Peyer's patch (tissue), 4 donors: ENCODE results near the gene CHMP6.

ENCODE experiments used
- CTCF ChIP-seq, 6 experiments: fragments of 450-650 bp in 4 of 6; fragments of 200-600 bp in 2 of 6; sonication (generic) in 1 of 6; IDR thresholded peaks; one replicate each; pipeline ENCODE4 v1.5.1; 2017 to 2019; ENCODE audit warnings: antibody characterized with exemption in 6 of 6, mild to moderate bottlenecking in 3 of 6, moderate library complexity in 1 of 6
- POLR2A ChIP-seq, 2 donors: fragments of 450-650 bp; IDR thresholded peaks; one replicate each; pipeline ENCODE4 v1.5.1; 2017; ENCODE audit warnings: antibody characterized with exemption in 2 of 2, mild to moderate bottlenecking in 2 of 2, moderate library complexity in 2 of 2

DNA sequence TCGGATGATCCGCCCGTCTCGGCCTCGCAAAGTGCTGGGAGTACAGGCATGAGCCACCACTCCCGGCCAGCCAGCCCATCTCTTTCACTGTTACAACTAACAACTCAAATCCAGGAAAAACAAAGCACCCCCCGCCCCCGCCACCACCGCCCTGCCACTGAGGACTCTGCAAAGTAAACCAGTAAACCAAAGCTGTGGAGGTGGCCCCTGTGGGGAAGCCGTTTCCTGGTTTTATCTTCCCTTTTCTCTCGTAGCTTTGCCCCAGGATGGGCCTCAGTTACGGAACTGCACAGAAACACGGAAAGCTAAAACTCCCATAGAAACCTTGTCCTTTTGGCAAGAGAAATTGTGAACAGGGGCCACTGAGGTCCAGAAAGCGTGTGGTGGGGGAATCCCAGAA lies 17.5 kb downstream of the CHMP6 start:
- no peak for TF ChIP-seq POLR2A (IDR thresholded peaks at IDR 0.05)
- TF ChIP-seq CTCF (IDR thresholded peaks at IDR 0.05), result no peak
